Astrocyte of the cerebellum (primary cell): ENCODE measurements around the gene PDZD7.

Source experiments
- DNase-seq: peaks from one replicate; pipeline ENCODE4 v3.0.0-alpha.2; 2011; ENCODE audit warnings: low read depth
- H3K4me3 ChIP-seq: 2 replicates; pipeline ENCODE4 v1.5.1; 2011; ENCODE audit warnings: mild to moderate bottlenecking, low read depth, low read length, moderate library complexity
- CTCF ChIP-seq: IDR thresholded peaks from 2 replicates; pipeline ENCODE4 v1.5.1; 2012; ENCODE audit warnings: low read length, low read depth, moderate library complexity, mild to moderate bottlenecking; ENCODE audit errors: missing control alignments
- in situ Hi-C: cut with HindIII; loops from 2 replicates; pipeline ENCODE4 v1.10.0; 2017; ENCODE audit warnings: low sequenced_read_pairs

PDZD7 gene

GRCh38 chr10:100970914-100971811 lies 59.8 kb downstream of the PDZD7 start:
- no peak for DNase-seq
- TF ChIP-seq CTCF, result no peak
- in situ Hi-C loops, result no loop called here

GRCh38 chr10:100970076-100970913 lies 60.6 kb downstream of the PDZD7 start:
- peak overlapping the region; percentile 64 for H3K4me3 ChIP-seq
- DNase-seq, result no peak
- no peak for TF ChIP-seq CTCF
- in situ Hi-C loops, result no loop called here

More at GRCh38 chr10:100970914-100971811, 59.8 kb downstream of the PDZD7 start:
- H3K4me3 ChIP-seq, result no peak overlapping the region

GRCh38 chr10:100969187-100970075 lies 61.5 kb downstream of the PDZD7 start, which contains the start of gene SEMA4G:
Gene SEMA4G, plus strand, starts transcription at chr10:100969504. Its CDS starts 3,409 bp downstream, at chr10:100972913.
- no peak for DNase-seq
- in situ Hi-C loops, result no loop called here
- peak within 1 kb of the TSS; percentile 64 for H3K4me3 ChIP-seq
- TF ChIP-seq CTCF, result peak; percentile 72

GRCh38 chr10:100968863-100969186 lies 62.1 kb downstream of the PDZD7 start:
- peak overlapping the region; percentile 64 for H3K4me3 ChIP-seq
- no peak for DNase-seq
- in situ Hi-C loops, result no loop called here
- no peak for TF ChIP-seq CTCF

GRCh38 chr10:100968062-100968736 lies 62.7 kb downstream of the PDZD7 start:
- H3K4me3 ChIP-seq, result no peak overlapping the region
- in situ Hi-C loops, result no loop called here
- TF ChIP-seq CTCF, result no peak
- DNase-seq, result no peak
